GM13976 (cell line): ENCODE measurements around the gene ZNF24.

Source experiments
- DNase-seq: peaks from one replicate; pipeline ENCODE4 v3.0.0; 2012; ENCODE audit warnings: low spot score
- in situ Hi-C: fragments of 300-500 bp; cut with MboI; formaldehyde crosslinking; loops from one replicate; pipeline ENCODE4 v1.12.0; 2022; ENCODE audit warnings: low sequenced_read_pairs, mixed read lengths, inconsistent platforms; ENCODE audit not compliant: unreplicated experiment
- TF ChIP-seq, protein P1 (sequence below): IDR thresholded peaks from 2 replicates; pipeline ENCODE4 v1.5.1; 2012; ENCODE audit warnings: borderline replicate concordance, mild to moderate bottlenecking; ENCODE audit not compliant: insufficient read depth; ENCODE audit errors: extremely low read depth, missing control alignments, control extremely low read depth

ZNF24 gene

GRCh38 chr18:35289727-35290093, 54.5 kb downstream of the ZNF24 start:
- in situ Hi-C loops, result no loop called here

GRCh38 chr18:35289293-35289692, 54.9 kb downstream of the ZNF24 start:
- in situ Hi-C loops, result no loop called here
- peak; percentile 27 for DNase-seq
- TF ChIP-seq, protein P1, sequence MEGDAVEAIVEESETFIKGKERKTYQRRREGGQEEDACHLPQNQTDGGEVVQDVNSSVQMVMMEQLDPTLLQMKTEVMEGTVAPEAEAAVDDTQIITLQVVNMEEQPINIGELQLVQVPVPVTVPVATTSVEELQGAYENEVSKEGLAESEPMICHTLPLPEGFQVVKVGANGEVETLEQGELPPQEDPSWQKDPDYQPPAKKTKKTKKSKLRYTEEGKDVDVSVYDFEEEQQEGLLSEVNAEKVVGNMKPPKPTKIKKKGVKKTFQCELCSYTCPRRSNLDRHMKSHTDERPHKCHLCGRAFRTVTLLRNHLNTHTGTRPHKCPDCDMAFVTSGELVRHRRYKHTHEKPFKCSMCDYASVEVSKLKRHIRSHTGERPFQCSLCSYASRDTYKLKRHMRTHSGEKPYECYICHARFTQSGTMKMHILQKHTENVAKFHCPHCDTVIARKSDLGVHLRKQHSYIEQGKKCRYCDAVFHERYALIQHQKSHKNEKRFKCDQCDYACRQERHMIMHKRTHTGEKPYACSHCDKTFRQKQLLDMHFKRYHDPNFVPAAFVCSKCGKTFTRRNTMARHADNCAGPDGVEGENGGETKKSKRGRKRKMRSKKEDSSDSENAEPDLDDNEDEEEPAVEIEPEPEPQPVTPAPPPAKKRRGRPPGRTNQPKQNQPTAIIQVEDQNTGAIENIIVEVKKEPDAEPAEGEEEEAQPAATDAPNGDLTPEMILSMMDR, result no peak

More at GRCh38 chr18:35289727-35290093, 54.5 kb downstream of the ZNF24 start:
- TF ChIP-seq, protein P1, result no peak
- DNase-seq, result peak; percentile 41

DNA sequence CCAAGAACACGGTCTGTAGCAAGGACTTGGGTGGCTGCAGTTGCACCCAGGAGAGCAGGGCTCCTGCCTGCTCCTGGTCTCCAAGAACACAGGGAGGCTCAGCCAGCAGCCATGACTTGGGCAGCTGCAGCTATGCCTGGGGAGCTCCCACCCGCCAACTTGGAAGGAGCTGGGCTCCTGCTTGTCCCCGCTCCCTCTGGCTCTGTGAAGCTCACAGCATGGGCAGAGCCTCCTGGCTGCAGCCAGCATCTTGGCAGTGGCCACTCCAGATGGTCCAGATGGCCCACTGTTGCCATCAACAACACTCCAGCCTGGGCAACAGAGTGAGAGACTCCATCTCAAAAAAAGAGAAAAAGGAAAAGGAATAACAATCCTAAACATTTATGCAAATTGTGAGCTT, 59.4 kb downstream of the ZNF24 start:
- no peak for DNase-seq
- TF ChIP-seq, protein P1, result no peak
- in situ Hi-C loops, result no loop called here

DNA sequence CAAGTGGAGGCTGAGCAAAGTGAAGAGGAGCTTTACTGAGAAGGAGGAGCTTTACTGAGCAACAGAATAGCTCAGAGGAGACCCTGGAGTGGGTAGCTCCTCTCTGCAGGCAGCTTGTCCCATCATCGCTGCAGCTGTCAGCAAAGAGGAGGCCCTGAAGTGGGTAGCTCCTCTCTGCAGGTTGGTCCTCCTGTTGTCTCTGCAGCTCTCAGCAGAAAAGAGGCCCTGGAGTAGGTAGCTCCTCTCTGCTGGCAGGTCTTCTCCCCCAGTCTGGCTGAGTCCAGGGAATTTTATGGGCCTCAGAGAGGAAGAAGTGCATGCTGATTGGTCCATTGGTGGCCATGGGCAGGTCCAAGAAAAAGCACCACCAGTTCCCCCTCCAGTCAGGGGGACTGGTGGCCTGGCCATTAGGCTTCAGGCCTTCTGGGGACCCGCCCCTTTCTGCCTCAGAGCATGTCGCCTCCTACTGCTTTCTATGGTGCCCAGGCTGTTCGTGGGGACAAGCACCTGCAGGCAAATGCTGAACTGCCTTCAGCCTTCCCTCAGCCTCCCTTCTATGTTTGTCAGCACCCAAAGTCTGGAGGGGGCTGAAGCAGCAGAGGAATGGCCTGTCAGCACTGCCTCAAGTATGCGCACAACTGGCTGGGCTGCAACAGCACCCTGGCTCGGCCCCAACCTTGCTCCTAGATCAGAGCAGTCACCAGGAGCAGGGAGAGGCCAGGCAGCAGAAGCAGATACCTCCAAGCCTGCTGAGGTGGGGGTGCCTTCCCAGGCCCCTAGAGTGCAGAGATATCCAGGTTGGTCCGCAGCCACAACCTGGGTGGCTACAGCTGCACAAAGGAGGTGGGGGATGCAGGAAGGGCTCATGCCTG, 60.1 kb downstream of the ZNF24 start:
- TF ChIP-seq, protein P1, result no peak
- in situ Hi-C loops, result no loop called here
- no peak for DNase-seq

DNA sequence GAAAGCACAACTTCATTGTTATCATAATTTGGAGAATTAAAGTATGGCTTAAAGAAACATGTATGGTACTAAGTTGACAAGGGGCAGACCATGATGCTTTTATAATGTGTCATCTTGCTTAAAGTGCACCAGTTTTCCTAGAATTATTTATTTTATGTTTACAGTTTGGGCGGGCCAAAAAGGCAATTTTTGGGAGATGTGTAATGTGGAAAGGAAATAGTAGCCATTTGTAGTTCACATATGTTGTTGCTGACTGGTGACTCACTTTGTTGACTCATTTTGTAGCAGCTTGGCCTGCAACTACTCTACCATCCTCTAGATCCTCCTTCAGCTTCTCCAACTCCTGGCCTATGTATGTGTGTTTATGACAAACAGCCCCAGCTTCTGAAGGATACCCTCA, 61.9 kb downstream of the ZNF24 start:
- TF ChIP-seq, protein P1, result no peak
- no peak for DNase-seq
- in situ Hi-C loops, result no loop called here
